ENCODE data around the gene N4BP2L2. TPM values are rescaled to one million over a fixed set of nuclear protein-coding genes. Genes with fewer than 3 reads are reported as not detected.

The N4BP2L2 gene
- total RNA-seq, 4 donors from 2014 or later: 142 to 623 (median 163) TPM

DNA sequence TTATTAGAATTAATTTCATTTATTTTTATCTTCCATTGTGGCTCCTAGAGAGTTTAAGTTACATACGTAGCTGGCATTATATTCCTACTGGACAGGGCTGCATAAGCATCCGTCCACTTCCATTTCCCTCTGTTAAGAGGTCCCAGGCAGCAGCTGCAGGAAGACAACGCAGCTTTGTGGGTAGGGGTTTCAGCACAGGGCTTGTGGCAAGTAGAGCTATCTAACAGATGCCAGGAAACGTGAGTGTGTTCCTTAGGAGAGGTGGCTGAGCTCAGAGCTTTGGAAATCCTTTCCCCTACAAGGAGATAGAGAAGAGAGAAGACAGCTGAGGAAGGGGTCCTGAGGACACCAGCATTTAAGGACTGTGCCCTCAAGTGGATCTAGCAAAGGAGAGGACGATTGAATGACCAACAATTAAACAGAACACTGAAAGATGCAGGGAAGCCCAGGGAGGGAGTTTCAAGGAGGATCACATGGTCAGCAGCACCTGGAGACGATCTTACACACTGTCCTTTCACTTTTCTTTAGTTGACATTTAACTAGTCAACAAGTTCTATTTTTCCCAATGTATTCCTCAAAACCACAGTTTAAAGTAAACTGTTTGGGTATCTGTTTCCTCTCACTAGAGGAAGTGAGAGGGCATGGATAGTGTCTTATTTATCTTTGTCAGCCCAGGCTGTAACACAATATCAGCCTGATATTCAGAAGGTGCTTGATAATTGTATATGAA, 108.4 kb downstream of the N4BP2L2 start:
- TF ChIP-seq, protein P1, sequence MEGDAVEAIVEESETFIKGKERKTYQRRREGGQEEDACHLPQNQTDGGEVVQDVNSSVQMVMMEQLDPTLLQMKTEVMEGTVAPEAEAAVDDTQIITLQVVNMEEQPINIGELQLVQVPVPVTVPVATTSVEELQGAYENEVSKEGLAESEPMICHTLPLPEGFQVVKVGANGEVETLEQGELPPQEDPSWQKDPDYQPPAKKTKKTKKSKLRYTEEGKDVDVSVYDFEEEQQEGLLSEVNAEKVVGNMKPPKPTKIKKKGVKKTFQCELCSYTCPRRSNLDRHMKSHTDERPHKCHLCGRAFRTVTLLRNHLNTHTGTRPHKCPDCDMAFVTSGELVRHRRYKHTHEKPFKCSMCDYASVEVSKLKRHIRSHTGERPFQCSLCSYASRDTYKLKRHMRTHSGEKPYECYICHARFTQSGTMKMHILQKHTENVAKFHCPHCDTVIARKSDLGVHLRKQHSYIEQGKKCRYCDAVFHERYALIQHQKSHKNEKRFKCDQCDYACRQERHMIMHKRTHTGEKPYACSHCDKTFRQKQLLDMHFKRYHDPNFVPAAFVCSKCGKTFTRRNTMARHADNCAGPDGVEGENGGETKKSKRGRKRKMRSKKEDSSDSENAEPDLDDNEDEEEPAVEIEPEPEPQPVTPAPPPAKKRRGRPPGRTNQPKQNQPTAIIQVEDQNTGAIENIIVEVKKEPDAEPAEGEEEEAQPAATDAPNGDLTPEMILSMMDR (IDR thresholded peaks at IDR 0.05; ENCODE audit: low read depth): no peak

DNA sequence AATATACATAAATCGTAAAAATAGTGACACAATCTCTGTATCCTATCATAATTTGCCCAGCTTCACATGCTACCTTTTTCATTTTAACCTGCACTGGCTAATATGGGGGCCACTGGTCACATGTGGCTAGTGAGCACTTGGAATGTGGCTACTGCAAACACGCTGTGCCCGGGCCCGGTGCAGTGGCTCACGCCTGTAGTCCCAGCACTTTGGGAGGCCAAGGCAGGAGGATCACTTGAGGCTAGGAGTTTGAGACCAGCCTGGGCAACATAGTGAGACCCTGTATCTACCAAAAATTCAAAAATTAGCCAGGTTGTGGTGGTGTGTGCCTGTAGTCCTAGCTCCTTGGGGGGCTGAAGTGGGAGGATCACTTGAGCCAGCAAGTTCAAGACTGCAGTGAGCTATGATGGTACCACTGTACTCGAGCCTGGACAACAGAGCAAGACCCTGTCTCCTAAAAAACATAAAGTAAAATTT, 109.1 kb downstream of the N4BP2L2 start:
- TF ChIP-seq, protein P1 (IDR thresholded peaks at IDR 0.05; ENCODE audit: low read depth): no peak

DNA sequence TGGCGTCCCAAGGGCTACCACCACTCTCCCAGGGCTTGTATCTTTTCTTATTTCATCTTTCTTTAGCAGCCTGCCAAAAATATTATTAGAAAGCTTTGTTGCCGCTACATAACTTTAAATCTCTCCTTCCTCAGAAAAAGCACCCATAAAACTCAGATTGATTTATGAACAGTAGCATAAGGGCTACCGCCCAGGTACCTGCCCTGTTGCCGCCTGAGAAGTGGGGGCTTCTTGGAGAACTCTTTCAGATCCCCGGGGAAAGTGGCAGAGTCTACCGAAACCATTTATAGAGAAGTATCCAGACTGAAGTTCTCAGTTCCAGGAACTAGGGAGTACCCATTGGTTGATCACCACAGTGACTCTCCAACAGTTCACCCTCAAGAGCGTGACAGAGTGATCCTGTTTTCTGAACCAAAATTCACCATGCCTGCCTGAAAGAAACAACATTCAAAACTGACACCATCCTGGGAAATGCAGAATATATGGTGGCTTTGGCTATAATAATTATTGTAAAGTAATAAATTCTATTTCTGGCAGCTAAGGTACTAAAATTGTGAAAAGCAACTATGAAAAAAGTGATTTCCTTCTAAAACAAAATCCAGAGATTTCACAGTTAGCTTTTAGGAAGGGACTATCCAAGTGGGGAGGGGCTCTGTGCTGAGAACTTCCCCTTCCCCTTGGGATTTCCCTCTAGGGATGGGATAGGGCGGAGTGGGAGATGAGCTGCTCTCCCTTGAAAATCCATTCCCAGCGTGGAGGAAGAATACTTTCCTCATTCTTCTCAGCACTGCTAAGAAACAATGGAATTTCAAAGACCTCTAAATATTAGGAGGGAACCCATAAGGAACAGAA, 109.8 kb downstream of the N4BP2L2 start:
- TF ChIP-seq, protein P1 (IDR thresholded peaks at IDR 0.05; ENCODE audit: low read depth): no peak

DNA sequence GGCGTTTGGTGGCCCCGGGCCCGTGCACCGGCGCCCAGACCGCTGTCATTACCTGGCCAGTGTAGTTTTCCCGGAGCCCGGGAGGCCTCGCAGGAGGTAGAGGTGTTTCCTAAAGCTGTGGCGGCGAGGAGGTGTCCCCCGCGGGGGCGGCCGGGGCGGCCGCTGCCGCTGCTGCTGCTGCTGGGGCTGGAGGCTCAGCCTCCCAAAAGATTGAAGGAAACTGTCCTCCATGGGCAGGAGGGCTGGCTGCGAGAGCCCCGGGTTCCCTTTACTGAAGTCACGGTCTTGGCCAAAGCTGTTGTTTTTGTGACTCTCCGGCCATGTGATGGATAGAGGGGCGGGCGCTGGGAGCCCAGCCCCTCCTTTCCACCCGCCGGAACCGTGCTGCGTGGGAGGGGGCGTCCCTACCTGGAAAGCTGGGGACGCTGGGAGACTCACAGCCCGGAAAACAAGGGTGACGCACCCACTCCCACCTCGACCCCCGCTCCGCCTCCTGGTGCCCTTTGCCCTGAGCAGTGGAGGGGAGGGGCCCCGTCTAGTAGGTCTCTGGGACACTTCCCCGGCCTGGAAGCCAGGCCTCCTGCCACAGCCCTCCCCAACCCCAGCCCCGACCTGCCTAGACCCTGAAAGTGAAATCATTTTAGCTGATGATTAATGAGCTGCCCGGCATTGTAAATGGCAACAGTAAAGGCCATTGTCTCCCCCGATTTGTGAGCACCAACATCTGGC, 110.6 kb downstream of the N4BP2L2 start, which contains the start of gene N4BP2L1:
TSS of gene N4BP2L1 (minus strand) at position 279 of the 729 bp plus-strand sequence. CDS start at position 231, 48 bp downstream.
- TF ChIP-seq, protein P1 (IDR thresholded peaks at IDR 0.05; ENCODE audit: low read depth): no peak

DNA sequence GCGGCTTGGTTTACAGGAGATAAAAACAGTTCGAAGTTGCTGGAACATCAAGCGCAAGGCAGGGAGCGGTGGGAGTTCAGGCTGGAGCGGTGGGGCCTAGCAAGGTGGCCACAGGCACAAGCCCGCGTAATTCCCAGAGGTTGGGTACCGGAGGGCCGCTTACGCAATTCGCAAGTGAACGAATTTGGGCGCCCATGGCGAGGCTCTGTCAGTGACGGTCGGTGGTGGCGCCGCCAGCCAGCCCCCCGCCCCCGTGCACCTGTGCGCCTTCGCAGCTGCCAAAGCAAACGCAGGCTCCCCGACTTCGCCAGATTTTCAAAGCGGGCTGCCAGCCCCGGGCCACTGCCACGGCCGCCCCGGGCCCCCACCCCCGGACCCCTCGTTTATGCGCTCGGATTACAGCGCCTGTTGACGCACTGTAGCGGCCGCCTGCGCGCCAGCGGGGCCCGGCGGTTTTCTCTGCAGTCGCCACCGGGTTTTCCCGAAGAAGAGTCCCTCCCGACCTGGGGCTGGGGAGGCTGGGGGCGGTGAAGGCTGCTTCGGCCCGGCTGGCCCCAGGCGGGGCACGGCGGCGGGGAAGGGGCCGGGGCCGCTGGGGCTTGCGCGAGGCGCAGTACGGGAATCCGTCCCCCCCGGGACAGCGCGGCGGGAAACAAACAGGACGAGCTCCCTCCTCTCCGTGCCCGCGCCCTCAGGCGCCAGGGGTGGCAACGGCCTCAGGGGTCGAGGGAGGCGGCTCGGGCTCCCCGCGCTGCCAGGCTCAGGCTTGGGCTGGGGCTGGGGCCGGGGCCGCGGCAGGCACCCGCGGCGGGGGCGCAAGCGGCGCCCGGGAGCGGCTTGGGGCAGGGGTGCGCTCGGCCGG, 111.4 kb downstream of the N4BP2L2 start:
- TF ChIP-seq, protein P1 (IDR thresholded peaks at IDR 0.05; ENCODE audit: low read depth): no peak

DNA sequence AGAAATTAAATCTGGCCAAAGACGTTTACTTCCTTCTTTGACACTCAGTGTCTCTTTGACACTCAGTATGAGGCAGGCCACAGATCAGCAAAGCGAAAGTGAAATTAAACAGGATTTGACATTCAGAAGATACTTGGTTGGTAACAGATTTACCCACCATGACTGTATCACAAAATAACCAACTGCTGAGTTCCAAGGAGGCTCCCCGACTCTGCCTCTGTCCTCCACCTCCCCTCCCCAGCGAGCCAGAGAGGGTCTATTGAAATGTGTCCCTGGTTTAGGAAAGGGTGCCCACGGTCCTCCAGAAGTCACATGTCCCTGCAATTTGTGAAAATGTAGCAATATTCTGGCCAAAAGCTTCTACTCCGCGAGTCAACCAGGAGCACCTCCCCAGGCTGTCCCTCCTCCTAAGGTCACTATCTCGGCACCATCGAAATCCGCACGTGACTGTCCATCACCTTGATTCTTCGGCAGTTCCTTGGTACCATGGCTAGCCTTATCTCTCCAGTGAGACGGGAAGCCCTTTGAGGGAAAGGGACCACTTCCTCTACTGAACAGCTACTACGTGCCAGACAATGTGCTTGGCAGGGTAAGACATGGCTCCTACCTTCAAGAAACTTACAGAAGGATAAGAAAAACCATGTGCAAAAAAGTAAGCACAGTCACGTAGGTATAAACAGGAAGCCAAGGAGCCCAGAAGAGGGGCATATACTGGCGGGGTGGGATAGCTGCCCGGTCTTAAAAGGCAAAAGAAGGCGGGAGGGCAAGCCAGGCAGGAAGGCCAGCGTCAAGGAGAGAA, 112.2 kb downstream of the N4BP2L2 start:
- TF ChIP-seq, protein P1 (IDR thresholded peaks at IDR 0.05; ENCODE audit: low read depth): no peak
